SHP77 treated with DMSO at 0.1 percent for 48 hours (cell line): Measurements from ENCODE around the gene PCNX2.

Experiments
- DNase-seq: peaks from one replicate; lab custom pipeline; 2025; lab: John Stamatoyannopoulos, UW

Gene PCNX2

DNA sequence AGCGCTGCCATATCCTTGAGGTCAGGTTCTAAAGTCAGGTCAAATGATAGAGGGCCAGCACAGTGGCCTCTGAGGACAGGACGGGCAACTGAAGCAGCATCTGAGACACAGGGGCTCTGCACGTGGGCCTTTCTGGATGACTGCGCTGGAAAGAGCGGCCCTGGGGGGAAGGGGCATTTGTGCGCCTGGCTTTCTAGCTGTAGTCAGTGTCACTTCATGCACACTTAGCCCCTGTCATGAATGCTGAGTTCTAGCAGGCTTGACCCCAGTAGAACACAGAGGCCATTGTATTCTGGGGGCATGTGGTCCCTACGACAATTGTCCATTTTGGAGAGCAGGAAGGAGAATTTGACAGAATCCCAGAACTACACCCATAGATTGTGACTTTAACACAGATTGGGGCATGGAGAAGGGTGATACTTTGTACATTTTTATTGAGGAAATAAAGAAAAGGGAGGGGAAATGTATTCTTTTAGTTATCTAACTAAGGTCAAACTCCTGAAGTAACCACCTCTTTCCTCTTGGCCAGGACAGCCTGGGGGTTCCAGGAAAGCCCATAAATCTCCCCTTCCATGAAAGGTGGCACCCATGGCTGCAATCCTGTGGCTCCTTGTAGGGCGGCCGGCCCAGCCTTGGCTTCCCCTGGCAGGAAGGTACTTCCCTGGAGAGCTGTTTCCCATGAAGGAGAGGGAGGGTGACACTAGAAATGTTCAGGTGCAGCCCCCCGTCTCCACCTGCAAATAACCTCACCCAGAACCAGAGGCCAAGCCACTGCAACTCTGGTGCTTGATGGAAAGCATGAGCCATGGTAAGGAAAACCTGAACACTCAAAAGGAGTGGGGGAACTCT lies 310.7 kb downstream of the PCNX2 start:
- DNase-seq: no peak

DNA sequence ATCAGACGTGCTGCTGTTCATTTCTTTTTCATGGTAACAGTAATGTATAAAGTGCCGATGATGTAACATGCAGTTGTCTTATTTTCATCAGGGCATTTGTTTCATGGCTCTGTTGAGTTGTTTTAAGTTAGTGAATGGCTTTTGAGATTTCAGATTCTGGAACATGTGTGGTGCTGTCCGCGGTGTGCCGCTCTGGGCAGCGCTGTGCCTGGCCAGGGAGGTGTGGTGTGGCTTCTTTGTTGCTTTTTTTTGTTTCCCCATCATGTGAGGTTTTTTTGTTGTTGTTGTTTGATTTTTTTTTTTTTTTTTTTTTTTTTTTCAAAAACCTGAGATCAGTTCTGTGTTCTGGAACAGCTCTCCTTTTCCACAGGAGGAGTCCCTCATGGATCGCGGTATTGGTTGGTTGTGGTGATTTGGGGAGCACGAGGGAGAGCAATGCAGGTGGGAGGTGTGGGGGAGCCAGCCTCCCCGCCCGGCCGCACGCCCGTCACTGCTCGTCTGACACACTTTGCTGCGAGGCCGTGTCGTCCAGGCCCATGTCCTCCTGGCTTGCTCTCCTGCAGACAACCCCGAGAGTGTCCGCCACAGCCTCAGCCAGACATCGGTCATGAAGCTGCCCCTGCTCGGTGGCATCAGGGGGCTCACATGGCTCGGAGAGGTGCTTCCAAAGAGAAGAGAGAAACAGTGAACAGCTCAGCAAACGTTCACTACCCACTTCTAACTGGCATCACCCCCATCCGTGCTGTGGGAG lies 311.5 kb downstream of the PCNX2 start:
- no peak for DNase-seq

DNA sequence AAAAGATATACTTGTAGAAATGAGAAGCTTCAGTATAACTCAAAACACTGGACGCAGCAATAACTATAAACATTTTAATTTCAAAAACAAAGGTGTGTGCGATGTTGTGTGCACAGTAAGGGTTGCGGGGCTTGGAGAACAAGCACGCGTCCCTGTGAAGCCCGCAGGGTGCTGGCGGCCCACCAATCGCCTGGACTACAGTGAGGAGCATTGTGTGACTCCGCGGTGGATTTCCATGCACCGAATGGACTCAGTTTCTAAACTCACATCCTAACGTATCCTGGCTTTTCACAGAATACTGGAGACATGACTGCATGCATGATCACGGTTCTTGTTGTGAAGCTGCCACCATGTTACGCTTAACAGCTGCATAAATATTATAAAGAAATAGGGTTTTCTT lies 312.1 kb downstream of the PCNX2 start:
- no peak for DNase-seq

DNA sequence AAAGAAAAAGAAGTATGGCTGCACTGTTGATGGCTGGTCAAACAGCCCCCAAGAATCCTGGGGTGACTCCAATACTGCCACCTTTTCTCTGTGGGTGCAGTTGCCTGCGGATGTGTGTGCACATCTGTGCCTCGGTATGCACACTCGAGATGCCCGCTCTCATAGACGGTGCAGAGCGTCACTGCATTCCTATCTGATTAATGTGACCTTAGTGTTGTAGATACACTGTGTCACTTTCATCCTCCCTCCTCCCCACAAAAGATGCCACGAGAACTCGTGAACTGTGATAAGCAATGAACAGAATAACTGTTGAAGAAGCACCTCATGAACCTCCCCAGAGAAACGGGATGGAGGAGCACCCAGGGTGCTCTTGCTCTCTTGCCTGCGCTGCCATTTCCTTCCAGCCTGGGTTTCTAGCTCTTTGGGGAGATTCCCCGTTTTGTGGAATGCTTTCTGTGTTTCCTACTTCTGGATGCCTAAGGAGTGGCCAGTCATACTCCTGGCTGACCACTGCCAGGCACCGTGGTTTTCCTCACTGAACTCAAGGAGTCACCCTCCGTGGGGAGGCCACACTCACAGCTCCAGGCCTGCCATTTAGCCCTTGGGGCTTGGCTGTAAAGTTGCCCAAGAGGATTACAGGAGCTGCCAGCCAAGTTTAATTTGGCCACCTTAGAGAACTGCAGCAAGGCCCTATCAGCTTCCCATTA lies 313.1 kb downstream of the PCNX2 start:
- no peak for DNase-seq

DNA sequence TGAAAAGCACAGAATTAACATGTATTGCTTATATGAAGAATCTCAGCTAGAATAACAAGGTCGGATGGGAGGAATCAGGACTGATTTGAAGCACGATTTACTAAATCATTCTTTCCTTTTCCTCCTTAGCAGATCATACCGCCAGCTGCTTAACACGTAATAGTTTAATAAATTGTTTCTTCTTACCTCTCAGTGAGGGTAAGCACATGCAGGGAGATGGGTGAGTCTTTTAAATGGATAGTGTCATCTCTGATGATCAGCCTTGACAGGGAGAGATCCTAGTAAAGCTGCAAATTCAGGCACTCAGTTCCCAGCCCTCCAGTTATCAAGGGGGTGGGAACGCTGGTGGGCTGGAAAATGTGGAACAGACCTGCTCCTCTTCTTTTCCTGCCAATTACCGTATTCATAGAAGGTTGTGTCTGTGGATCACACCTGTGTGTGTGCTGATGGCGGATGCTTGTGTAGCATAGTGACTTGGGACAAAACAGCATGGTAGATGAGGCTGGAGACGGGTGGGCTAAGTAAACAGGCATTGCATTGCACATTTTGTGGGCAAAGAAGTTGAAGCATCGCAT lies 314.5 kb downstream of the PCNX2 start:
- no peak for DNase-seq

DNA sequence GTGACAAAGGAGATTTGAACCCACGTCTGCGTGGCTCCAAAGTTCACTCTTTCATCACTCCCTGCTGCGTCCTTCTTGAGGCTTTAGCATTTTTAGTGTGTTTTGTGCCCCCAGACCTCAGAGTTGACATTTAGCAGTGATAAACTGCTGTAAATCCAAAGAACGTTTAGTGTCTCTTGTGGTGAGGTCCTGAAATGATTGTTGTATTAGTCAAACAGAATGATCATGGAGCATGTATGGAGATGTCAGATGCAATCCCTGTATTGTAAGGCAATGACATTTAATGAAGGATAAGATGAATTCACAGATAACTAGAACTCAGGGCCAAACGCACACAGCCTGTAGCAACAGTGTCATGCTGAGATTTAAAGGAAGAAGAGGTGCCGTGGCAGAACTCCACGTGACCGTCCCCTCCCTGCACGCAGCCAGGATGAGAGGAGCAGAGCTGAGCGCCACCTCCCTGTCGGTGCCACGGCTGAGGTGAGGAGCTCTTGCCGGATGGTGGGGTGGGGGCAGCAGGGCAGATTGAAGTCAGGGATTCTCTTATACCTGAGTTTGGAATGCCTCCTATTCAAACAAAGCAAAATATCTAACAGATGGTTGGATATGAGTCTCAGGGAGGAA lies 315.1 kb downstream of the PCNX2 start:
- no peak for DNase-seq

DNA sequence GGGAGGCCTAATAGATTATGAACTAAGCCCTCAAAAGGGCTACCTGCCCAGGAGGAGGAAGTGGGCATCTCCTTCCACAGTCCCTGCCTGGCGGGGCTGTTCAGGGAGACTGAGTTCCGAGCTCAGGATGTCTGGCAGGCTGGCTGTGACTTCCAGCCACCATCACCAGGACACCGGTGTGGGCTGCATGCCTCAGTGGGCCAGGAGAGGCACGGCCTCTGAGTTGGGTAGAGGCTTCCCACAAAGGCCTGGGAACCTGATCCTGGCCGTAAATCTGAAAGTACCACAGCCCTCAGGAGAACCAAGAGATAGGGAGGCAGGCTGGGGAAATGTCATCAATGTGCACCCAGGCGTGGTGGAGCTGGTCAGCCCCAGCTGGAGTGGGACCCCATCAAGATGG lies 316.0 kb downstream of the PCNX2 start:
- DNase-seq: no peak

DNA sequence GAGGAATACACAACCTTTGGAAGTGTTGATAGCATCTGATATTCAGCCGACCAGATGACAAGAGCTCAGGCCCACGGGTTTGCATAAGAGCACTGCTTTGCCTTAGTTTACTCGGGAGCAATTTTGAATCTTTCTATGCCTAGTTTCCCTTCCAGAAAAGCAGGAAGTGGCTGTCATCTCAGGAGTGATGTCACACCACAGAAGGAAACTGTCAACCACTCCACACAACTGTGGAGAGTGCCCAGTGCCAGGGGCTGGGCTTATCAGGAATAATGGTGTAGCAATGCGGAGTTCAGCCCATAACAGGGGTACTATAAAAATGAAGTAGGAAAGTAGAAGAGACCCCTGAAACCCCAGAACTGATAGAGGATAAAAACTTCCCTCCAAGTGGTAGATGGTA lies 316.7 kb downstream of the PCNX2 start:
- DNase-seq: no peak

DNA sequence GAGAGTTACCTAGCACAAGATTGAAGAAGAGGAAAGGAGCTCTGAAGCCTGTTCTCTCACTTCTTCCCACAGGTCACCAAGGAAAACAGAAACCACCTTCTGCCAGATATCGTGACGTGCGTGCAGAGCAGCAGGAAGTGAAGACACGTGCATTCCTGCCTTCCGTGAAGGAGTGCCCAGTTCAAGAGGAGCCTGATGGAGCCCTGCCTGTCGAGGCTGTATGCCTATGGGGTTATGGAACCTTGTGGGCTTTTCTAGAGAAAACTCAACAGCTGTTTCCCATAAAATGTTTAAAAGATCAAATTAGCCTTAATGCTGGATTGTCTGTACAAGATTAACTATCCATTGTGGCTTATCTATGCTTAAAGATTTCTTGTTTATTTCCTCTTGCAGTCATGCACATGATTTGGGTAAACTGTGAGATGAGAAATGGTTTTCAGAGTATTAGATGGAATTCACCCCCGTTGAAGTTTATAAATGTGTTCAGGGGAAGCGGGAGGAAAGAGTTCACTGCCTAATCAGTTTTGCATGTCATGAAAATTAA lies 317.4 kb downstream of the PCNX2 start:
- DNase-seq: no peak

DNA sequence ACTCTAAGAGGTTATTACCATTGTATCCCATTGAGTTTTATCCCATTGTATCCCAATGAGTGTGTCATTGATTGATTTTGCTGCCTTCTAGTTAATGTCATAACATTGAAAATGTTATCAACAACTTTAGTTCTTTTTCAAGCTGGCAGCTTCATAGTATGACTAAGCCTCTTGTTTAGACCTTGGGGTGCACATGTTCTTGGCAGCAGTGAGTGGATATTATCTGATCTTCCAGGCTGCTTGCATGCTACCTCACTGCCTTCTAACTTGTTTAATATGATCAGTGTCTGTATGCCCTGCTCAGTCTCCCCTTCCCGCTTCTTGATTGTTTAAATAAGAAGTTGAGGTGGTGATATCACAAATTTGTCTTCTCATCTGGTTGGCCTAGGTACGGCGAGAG lies 320.6 kb downstream of the PCNX2 start:
- DNase-seq: no peak

DNA sequence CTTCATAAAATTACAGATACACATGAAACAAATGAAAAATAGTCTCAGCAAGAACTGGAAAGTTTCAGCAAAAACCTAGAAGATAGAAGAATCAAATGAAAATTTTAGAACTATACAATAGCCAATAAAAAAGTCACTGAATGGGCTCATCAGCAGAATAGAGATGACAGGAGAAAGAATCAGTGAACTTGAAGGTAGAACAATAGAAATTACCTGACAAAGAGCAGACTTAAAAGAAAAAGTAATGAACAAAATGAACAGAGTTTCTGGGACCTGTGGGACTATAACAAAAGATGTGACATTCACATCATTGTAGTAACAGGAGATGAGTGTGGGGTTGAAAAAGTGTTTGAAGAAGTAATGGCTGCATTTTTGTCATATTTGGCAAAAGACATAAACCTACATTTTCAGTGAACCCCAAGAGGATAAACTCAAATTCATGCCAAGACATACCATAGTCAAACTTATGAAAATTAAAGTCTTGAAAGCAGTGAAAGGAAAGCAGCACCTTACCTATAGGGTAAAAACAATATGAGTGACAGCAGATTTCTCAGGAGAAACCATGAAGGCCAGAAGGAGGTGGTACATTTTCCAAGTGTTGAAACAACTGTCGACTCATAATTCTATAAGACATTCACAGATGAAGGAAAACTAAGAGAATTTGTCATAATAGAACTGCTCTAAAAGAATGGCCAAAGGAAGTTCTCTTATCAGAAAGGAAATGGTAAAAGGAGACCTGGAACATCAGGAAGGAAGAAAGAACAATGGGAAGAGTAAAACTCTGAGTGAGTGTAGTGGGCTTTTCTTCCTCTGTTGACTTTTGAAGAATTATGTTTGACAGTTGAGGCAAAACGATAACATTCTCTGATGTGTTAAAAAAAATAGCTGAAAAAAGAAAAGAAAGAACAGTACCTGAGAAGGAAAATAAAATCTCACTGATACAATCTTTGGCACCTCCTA lies 321.6 kb downstream of the PCNX2 start:
- DNase-seq: no peak

DNA sequence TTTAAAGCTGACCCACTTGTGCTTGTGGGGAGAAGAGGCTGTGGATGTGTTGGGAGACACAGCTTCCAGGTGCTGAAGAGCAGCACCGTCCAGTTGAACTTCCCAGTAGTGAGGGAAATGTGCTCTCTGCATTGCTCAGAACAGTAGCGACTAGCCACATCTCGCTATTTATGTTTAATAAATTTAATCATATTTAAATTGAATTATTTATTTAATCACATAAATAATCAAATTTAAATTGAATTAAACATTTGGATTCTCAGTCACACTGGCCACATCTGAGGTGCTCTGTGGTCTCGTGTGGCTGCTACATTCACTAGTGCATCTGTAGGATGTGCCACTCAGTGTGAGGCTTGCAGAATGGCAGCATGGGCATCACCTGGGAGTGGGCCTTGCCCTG lies 325.0 kb downstream of the PCNX2 start:
- no peak for DNase-seq

DNA sequence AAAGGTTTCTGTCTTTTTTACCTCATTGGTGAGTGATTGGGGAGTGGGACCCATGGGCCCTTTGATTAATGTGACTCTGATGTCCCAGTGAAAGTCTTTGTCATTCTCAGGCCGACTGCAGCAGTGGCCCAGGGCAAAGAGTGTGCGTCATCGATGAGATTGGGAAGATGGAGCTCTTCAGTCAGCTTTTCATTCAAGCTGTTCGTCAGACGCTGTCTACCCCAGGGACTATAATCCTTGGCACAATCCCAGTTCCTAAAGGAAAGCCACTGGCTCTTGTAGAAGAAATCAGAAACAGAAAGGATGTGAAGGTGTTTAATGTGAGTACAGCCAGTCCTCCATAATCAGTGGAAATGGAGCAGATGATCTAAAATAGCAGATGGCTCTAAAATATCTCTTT lies 325.7 kb downstream of the PCNX2 start:
- no peak for DNase-seq

DNA sequence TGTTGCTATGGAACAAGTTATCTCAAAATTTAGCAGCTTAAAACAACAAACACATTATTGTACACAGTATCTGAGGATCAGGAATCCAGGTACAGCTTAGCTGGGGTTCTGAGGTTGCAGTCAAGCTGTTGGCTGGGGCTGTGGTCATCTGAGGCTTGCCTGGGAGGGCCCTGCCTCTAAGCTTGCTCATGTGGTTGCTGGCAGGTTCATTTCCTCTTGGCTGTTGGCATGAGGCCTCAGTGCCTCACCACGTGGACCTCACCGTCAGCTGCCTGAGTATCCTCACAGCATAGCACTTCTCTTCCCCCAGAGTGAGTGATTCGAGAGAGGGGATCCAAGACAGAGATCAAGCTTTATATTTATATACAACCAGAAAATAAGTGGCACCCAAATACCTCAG lies 326.6 kb downstream of the PCNX2 start:
- DNase-seq: no peak

DNA sequence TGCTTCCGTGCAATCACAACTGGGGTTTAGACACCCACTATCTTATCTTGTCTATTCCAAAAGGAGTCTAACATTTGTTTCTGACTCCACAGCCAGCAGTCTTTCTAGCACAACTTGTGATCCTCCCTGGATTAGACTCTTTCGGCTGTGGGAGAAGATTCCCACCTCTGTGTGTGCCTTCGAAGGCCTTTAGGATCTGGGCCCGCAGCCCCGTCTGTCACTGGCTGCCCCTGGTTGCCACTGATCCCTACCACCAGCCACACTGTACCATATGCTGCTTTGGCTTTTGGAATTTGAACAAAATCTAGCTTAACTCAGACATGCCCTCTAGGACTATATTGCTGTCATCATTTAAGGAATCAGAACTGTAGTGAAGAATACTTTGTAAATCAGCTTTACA lies 327.1 kb downstream of the PCNX2 start:
- no peak for DNase-seq

DNA sequence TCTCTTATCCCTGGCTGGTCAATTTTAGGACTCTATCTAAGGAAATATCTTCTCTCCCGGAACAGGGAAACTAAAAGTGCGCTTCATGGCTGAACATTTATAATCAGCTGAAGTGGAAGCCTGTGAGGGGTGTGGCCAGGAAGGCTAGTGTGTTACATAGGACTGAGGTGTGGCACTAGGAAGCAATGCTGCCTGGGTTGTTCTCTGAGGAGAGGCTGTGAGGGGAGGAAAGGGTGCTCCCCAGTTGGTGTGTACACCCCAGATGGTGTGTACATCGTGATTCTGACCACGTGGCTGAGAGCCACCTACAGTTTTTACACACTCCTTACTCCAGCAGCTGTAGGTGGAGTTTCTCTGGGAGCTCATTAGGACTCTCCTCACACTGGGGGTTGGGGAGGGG lies 328.9 kb downstream of the PCNX2 start:
- no peak for DNase-seq

DNA sequence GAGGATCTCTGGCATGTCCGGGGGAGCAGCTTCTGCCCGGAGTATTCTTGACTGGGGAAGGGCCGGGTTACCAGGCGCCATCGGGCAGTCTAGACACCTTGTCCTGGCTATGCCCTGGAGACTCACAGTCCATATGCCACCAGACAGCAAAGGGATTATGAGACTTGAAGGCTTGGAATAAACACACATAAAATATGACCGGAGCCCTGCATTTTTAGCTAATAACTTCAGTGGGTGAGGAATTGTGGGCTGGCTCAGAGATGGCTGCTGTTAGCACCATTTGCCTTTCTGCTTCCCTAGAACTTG lies 329.7 kb downstream of the PCNX2 start:
- DNase-seq: no peak

DNA sequence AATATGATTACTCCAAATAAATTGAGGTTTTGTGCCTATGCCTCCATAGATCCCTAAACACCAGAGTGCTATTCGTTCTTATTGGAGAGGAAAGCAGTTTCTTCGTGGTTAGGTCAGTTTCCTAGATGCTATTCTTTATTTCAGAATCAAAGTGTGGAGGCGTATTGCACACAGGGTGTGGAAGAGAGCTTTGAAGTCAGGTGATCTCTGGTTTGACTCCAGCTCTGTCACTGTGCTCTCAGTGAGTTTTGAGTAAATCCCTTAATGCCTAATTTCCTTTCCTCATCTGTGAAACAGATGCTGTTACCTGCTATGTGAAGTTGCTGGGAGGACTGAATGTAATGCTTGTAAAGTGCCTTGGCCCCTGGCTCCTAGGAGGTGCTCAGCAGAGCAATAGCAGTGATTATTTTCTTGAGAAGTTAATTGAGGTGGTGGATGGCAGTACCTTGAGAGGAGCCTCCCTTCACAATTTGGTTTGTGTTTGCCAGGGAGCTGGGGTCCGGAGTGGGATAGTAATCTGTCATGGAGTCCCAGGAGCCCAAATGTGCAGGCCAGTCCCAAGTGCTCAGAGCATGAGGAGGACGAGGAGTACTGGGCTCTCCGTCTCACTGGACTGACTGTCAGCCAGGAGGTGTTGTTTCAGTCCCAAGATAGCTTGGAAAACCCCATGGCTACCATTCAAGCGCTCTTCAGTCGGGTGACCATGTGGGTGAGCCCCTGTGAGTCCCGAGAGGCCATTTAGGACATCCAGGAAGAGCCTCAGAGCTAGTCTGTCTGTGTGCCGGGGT lies 330.2 kb downstream of the PCNX2 start:
- DNase-seq: no peak

DNA sequence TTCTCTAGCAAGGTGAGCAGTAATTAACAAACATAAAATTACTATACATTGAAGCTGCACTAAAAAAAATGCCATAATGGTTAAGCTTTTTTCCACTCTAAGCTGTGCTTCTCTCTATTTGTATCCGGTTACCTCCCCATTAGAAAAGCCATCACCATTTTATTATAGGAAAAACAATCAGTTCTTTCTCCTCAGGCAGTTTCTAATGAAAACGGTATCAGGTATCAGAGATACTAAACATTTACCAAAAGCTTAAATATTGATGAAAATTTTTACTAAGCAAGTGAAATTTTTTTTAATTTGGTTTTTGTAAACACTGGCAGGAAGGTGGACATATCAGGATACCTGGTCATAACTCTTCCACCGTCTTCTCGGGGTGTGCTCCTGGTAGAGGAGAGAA lies 330.9 kb downstream of the PCNX2 start:
- no peak for DNase-seq
